DOHH2 (cell line): Measurements from ENCODE around the gene HOXC5.
"Not testable (repeated sequence)": the region's sequence is repeated elsewhere in the genome, so short reads cannot be mapped to it uniquely, and the experiment has no call there.

Source experiments
- H3F3A ChIP-seq: fragments of 200-600 bp; sonication (generic), shearing (Covaris generic); 2 replicates; pipeline ENCODE4 v1.6.0; 2016; ENCODE audit warnings: antibody characterized with exemption, mild to moderate bottlenecking; ENCODE audit not compliant: control insufficient read depth, insufficient read depth
- H3K27ac ChIP-seq: fragments of 200-600 bp; sonication (generic); 2 replicates; pipeline ENCODE4 v1.5.1; 2014; ENCODE audit warnings: low read depth, mild to moderate bottlenecking, low read length, moderate library complexity
- H3K27me3 ChIP-seq: fragments of 200-600 bp; sonication (generic); 2 replicates; pipeline ENCODE4 v1.6.1; 2014; ENCODE audit warnings: mild to moderate bottlenecking, low read length, mixed read lengths; ENCODE audit not compliant: control insufficient read depth
- H3K36me3 ChIP-seq: fragments of 200-600 bp; sonication (generic); 2 replicates; pipeline ENCODE4 v1.6.1; 2014; ENCODE audit warnings: mild to moderate bottlenecking, low read length, moderate library complexity, mixed read lengths; ENCODE audit not compliant: control insufficient read depth
- H3K4me1 ChIP-seq: fragments of 200-600 bp; sonication (generic); 2 replicates; pipeline ENCODE4 v1.6.1; 2014; ENCODE audit warnings: mild to moderate bottlenecking, low read length, mixed read lengths; ENCODE audit not compliant: control insufficient read depth
- H3K4me2 ChIP-seq: fragments of 200-600 bp; sonication (generic); 2 replicates; pipeline ENCODE4 v1.6.0; 2014; ENCODE audit warnings: mild to moderate bottlenecking, low read length, moderate library complexity
- H3K4me3 ChIP-seq: fragments of 200-600 bp; sonication (generic); 2 replicates; pipeline ENCODE4 v1.5.1; 2014; ENCODE audit warnings: mild to moderate bottlenecking, low read length, mixed read lengths
- H3K79me2 ChIP-seq: fragments of 200-600 bp; sonication (generic); 2 replicates; pipeline ENCODE4 v1.6.1; 2014; ENCODE audit warnings: mild to moderate bottlenecking, low read length, mixed read lengths; ENCODE audit not compliant: control insufficient read depth
- H3K9me2 ChIP-seq: fragments of 200-600 bp; sonication (generic); replicated peaks from 2 replicates; pipeline ENCODE4 v1.6.1; 2014; ENCODE audit warnings: mild to moderate bottlenecking, low read length, mixed read lengths; ENCODE audit not compliant: control insufficient read depth
- H3K9me3 ChIP-seq: fragments of 200-600 bp; sonication (generic); 2 replicates; pipeline ENCODE4 v1.6.1; 2014; ENCODE audit warnings: antibody characterized with exemption, low read length, mixed read lengths; ENCODE audit not compliant: control insufficient read depth, insufficient read depth
- H4K20me1 ChIP-seq: fragments of 200-600 bp; sonication (generic); 2 replicates; pipeline ENCODE4 v1.6.0; 2014; ENCODE audit warnings: low read depth, mild to moderate bottlenecking, antibody characterized with exemption, low read length, moderate library complexity; ENCODE audit not compliant: control insufficient read depth, insufficient read depth
- CTCF ChIP-seq: fragments of 200-600 bp; sonication (generic); IDR thresholded peaks from one replicate; pipeline ENCODE4 v1.5.1; 2014; ENCODE audit warnings: antibody characterized with exemption, mild to moderate bottlenecking, low read depth, low read length; ENCODE audit not compliant: poor library complexity, severe bottlenecking
- EZH2phosphoT487 ChIP-seq: fragments of 200-600 bp; sonication (generic); IDR thresholded peaks from 2 replicates; pipeline ENCODE4 v1.6.1; 2017; ENCODE audit warnings: borderline replicate concordance, mild to moderate bottlenecking, antibody characterized with exemption, low read length, moderate library complexity, mixed read lengths

The HOXC5 gene

GRCh38 chr12:54075409-54075808, 42.6 kb downstream of the HOXC5 start:
- Histone ChIP-seq H3K4me1 (no peaks in the 10 kb centered on the region), H3K9me3 (no peaks in the 10 kb centered on the region), H3F3A (no peaks in the 10 kb centered on the region), H3K4me3 (no peak overlapping the region), H3K4me2 (no peak overlapping the region), H3K27me3 (peaks cover 16% of the 10 kb centered on the region), H3K27ac (no peak overlapping the region), H3K36me3 (no peaks in the 10 kb centered on the region), H3K79me2 (no peaks in the 10 kb centered on the region), H3K9me2 (no peaks in the 10 kb centered on the region), H4K20me1 (no peaks in the 10 kb centered on the region)
- TF ChIP-seq CTCF (no peak), EZH2phosphoT487 (no peak)

GRCh38 chr12:54075974-54076373, 43.1 kb downstream of the HOXC5 start:
- Histone ChIP-seq H4K20me1 (no peaks in the 10 kb centered on the region), H3K4me3 (no peak overlapping the region), H3K27me3 (peaks cover 16% of the 10 kb centered on the region), H3K9me3 (no peaks in the 10 kb centered on the region), H3K79me2 (no peaks in the 10 kb centered on the region), H3K4me2 (no peak overlapping the region), H3K36me3 (no peaks in the 10 kb centered on the region), H3K4me1 (no peaks in the 10 kb centered on the region), H3K9me2 (no peaks in the 10 kb centered on the region), H3K27ac (no peak overlapping the region), H3F3A (no peaks in the 10 kb centered on the region)
- no peak for TF ChIP-seq CTCF

- H3K4me2 ChIP-seq, H3K36me3 ChIP-seq, H3K4me1 ChIP-seq, H4K20me1 ChIP-seq, H3K9me3 ChIP-seq, H3K4me3 ChIP-seq, H3K9me2 ChIP-seq, H3K27ac ChIP-seq, H3K79me2 ChIP-seq, H3F3A ChIP-seq: not testable (repeated sequence)
- peaks cover 16% of the 10 kb centered on the region for H3K27me3 ChIP-seq
Measured at GRCh38 chr12:54077843-54078242, 45.0 kb downstream of the HOXC5 start.

- not testable (repeated sequence) for H3F3A ChIP-seq, H3K27ac ChIP-seq, H3K4me2 ChIP-seq, H4K20me1 ChIP-seq, H3K9me2 ChIP-seq, H3K36me3 ChIP-seq, H3K4me3 ChIP-seq, H3K9me3 ChIP-seq, H3K79me2 ChIP-seq, H3K4me1 ChIP-seq
- H3K27me3 ChIP-seq, result peaks cover 20% of the 10 kb centered on the region
Measured at GRCh38 chr12:54079115-54079514, 46.3 kb downstream of the HOXC5 start.

GRCh38 chr12:54080008-54080924, 47.4 kb downstream of the HOXC5 start:
- H3K9me2 ChIP-seq, H3K4me2 ChIP-seq, H3K4me3 ChIP-seq, H3K27ac ChIP-seq, H3F3A ChIP-seq, H4K20me1 ChIP-seq, H3K36me3 ChIP-seq, H3K4me1 ChIP-seq, H3K79me2 ChIP-seq, H3K9me3 ChIP-seq: not testable (repeated sequence)
- H3K27me3 ChIP-seq, result peaks cover 23% of the 10 kb centered on the region

GRCh38 chr12:54081053-54081514, 48.2 kb downstream of the HOXC5 start:
- not testable (repeated sequence) for H3K4me1 ChIP-seq, H3K4me3 ChIP-seq, H3K9me2 ChIP-seq, H3K27ac ChIP-seq, H3K36me3 ChIP-seq, H3K9me3 ChIP-seq, H3F3A ChIP-seq, H4K20me1 ChIP-seq, H3K79me2 ChIP-seq, H3K4me2 ChIP-seq
- H3K27me3 ChIP-seq, result peaks cover 23% of the 10 kb centered on the region
